OCI-LY3 (cell line): ENCODE data around the gene TMEM242.

Source experiments
- H2AFZ ChIP-seq: fragments of 200-600, 300-600 bp; shearing (Covaris generic); 2 replicates; pipeline ENCODE4 v1.6.0; 2014; ENCODE audit warnings: antibody characterized with exemption, low read depth, low read length
- H3K27ac ChIP-seq: fragments of 200-600, 300-600 bp; sonication (generic); 2 replicates; pipeline ENCODE4 v1.5.1; 2014; ENCODE audit warnings: mild to moderate bottlenecking, low read length, moderate library complexity, mixed read lengths
- H3K27me3 ChIP-seq: fragments of 200-600, 300-600 bp; sonication (generic); 2 replicates; pipeline ENCODE4 v1.6.1; 2014; ENCODE audit warnings: low read depth, low read length, mixed read lengths
- H3K36me3 ChIP-seq: fragments of 200-600, 300-600 bp; sonication (generic); replicated peaks from 2 replicates; pipeline ENCODE3; 2014; ENCODE audit warnings: low read depth, low read length, mixed read lengths
- H3K4me1 ChIP-seq: fragments of 300-600, 200-600 bp; sonication (generic); 2 replicates; pipeline ENCODE4 v1.6.1; 2014; ENCODE audit warnings: low read length, mixed read lengths
- H3K4me2 ChIP-seq: fragments of 200-600, 300-600 bp; sonication (generic); 2 replicates; pipeline ENCODE4 v1.6.1; 2014; ENCODE audit warnings: low read length, mixed read lengths
- H3K4me3 ChIP-seq: fragments of 300-600, 200-600 bp; sonication (generic); 2 replicates; pipeline ENCODE4 v1.5.1; 2014; ENCODE audit warnings: antibody characterized with exemption, mild to moderate bottlenecking, low read length, moderate library complexity
- H3K79me2 ChIP-seq: fragments of 300-600, 200-600 bp; shearing (Covaris generic); 2 replicates; pipeline ENCODE4 v1.6.1; 2014; ENCODE audit warnings: mild to moderate bottlenecking, low read length, mixed read lengths
- H3K9ac ChIP-seq: fragments of 300-600, 200-600 bp; shearing (Covaris generic); 2 replicates; pipeline ENCODE4 v1.6.0; 2014; ENCODE audit warnings: mild to moderate bottlenecking, low read length, moderate library complexity
- H3K9me3 ChIP-seq: fragments of 200-600, 300-600 bp; shearing (Covaris generic); 2 replicates; pipeline ENCODE4 v1.6.1; 2014; ENCODE audit warnings: low read length, mixed read lengths; ENCODE audit not compliant: insufficient read depth
- H4K20me1 ChIP-seq: fragments of 200-600, 300-600 bp; sonication (generic); 2 replicates; pipeline ENCODE4 v1.6.1; 2016; ENCODE audit warnings: low read length, mixed read lengths; ENCODE audit not compliant: insufficient read depth
- EZH2phosphoT487 ChIP-seq: fragments of 200-600 bp; shearing (Covaris generic); IDR thresholded peaks from 2 replicates; pipeline ENCODE4 v1.6.1; 2018; ENCODE audit warnings: antibody characterized with exemption, mixed run types, low read depth
- TF ChIP-seq, protein P1 (sequence below): fragments of 200-600, 300-600 bp; sonication (generic); IDR thresholded peaks from 2 replicates; pipeline ENCODE4 v1.5.1; 2014; ENCODE audit warnings: antibody characterized with exemption, low read length, low read depth

TMEM242 gene

DNA sequence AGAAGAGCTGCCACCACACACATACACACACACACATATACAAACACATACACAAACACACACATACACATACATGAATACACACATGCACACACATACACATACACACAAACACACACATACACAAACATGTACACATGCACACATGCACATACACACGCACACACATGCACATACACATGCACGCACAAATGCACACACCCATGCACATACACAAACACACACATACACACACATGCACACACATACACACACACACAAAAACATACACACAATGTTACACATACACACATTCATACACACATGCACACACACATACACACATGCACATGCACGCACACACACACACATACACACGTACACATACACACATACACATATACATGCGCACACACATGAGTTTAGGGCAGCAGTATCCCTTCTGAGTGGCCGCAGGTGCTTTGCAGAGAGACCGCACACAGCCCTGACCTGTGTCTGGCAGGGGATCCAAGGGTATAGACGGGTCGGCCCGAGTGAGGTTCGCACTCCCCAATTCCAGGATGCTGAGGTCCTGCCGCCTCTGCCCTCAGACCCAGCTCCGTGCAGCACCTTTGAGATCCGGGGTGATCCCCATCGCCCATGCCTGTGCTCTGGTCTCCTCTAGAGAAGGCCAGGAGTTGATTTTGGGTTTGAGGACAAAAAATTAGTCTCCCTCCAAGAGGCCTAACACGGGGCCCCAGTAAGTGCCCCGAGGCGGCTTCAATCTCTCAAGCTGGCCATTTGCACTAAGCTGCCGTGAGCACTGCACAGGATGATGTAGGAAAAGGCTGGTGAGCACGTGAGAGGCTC is 56.8 kb downstream of the TMEM242 start:
- H3K27ac ChIP-seq: no peak overlapping the region
- no peaks in the 10 kb centered on the region for H3K79me2 ChIP-seq
- H3K36me3 ChIP-seq: no peaks in the 10 kb centered on the region
- no peak overlapping the region for H3K9ac ChIP-seq
- no peaks in the 10 kb centered on the region for H3K9me3 ChIP-seq
- no peak overlapping the region for H3K4me3 ChIP-seq
- H3K4me1 ChIP-seq: no peaks in the 10 kb centered on the region
- no peaks in the 10 kb centered on the region for H4K20me1 ChIP-seq
- H3K27me3 ChIP-seq: no peaks in the 10 kb centered on the region
- no peak overlapping the region for H3K4me2 ChIP-seq
- no peak overlapping the region for H2AFZ ChIP-seq
- TF ChIP-seq, protein P1, sequence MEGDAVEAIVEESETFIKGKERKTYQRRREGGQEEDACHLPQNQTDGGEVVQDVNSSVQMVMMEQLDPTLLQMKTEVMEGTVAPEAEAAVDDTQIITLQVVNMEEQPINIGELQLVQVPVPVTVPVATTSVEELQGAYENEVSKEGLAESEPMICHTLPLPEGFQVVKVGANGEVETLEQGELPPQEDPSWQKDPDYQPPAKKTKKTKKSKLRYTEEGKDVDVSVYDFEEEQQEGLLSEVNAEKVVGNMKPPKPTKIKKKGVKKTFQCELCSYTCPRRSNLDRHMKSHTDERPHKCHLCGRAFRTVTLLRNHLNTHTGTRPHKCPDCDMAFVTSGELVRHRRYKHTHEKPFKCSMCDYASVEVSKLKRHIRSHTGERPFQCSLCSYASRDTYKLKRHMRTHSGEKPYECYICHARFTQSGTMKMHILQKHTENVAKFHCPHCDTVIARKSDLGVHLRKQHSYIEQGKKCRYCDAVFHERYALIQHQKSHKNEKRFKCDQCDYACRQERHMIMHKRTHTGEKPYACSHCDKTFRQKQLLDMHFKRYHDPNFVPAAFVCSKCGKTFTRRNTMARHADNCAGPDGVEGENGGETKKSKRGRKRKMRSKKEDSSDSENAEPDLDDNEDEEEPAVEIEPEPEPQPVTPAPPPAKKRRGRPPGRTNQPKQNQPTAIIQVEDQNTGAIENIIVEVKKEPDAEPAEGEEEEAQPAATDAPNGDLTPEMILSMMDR: no peak

GRCh38 chr6:157265635-157266034 is 57.7 kb downstream of the TMEM242 start:
- no peaks in the 10 kb centered on the region for H3K79me2 ChIP-seq
- no peak overlapping the region for H3K4me3 ChIP-seq
- H2AFZ ChIP-seq: no peak overlapping the region
- no peak for TF ChIP-seq EZH2phosphoT487
- TF ChIP-seq, protein P1: no peak
- H3K27me3 ChIP-seq: no peaks in the 10 kb centered on the region
- H3K36me3 ChIP-seq: no peaks in the 10 kb centered on the region
- no peaks in the 10 kb centered on the region for H3K9me3 ChIP-seq
- H4K20me1 ChIP-seq: no peaks in the 10 kb centered on the region
- H3K4me2 ChIP-seq: no peak overlapping the region
- H3K4me1 ChIP-seq: no peaks in the 10 kb centered on the region
- H3K9ac ChIP-seq: no peak overlapping the region
- H3K27ac ChIP-seq: no peak overlapping the region

- no peak overlapping the region for H2AFZ ChIP-seq
- H3K27ac ChIP-seq: no peak overlapping the region
- H3K4me3 ChIP-seq: no peak overlapping the region
- no peaks in the 10 kb centered on the region for H4K20me1 ChIP-seq
- TF ChIP-seq, protein P1: no peak
- no peak for TF ChIP-seq EZH2phosphoT487
- H3K4me2 ChIP-seq: no peak overlapping the region
- no peaks in the 10 kb centered on the region for H3K27me3 ChIP-seq
- no peaks in the 10 kb centered on the region for H3K79me2 ChIP-seq
- no peaks in the 10 kb centered on the region for H3K9me3 ChIP-seq
- H3K36me3 ChIP-seq: no peaks in the 10 kb centered on the region
- no peak overlapping the region for H3K9ac ChIP-seq
- H3K4me1 ChIP-seq: no peaks in the 10 kb centered on the region
Measured at GRCh38 chr6:157265186-157265585, 58.1 kb downstream of the TMEM242 start.

GRCh38 chr6:157264701-157265100 is 58.6 kb downstream of the TMEM242 start:
- H3K79me2 ChIP-seq: no peaks in the 10 kb centered on the region
- H4K20me1 ChIP-seq: no peaks in the 10 kb centered on the region
- H3K9me3 ChIP-seq: no peaks in the 10 kb centered on the region
- H3K27me3 ChIP-seq: no peaks in the 10 kb centered on the region
- no peak overlapping the region for H3K27ac ChIP-seq
- H3K4me2 ChIP-seq: no peak overlapping the region
- H3K4me1 ChIP-seq: no peaks in the 10 kb centered on the region
- no peak overlapping the region for H2AFZ ChIP-seq
- no peak overlapping the region for H3K4me3 ChIP-seq
- H3K36me3 ChIP-seq: no peaks in the 10 kb centered on the region
- H3K9ac ChIP-seq: no peak overlapping the region
- TF ChIP-seq EZH2phosphoT487: no peak
- TF ChIP-seq, protein P1: no peak
